ELF-1 (cell line): ENCODE measurements around the gene ATMIN.

Experiments used
- DNase-seq: peaks from one replicate; pipeline ENCODE4 v3.0.0-alpha.2; 2016; ENCODE audit warnings: low read depth, low spot score

Gene ATMIN

DNA sequence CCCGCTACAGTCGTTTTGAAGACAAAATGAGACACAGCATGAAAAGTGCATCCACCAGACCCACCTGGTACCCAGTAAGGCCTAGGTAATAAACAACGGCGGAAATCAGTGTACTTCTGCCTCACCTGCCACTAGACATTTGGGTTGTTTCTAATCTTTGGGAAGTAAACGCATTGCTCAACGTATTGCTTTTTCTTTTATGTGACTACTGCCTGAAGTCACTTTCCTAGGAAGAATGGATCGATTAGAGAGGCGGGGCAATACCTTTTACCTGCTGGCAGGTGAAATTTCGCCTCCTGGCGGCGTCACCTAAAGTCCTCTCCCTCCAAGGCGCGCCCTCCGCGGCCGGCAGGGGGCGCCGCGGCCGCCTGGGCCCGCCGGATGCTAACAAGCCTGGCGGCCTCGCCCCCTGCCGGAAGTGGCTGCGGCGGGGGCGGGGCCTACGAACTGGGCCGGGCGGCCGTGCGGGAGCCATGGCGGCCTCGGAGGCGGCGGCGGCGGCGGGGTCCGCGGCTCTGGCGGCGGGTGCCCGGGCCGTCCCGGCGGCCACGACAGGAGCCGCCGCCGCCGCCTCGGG, at the start of gene ATMIN:
ATMIN (plus strand) TSS at position 445 of the 577 bp plus-strand sequence; CDS start at position 474, 29 bp downstream.
- DNase-seq: peak; percentile 96

- no peak for DNase-seq
Measured at GRCh38 chr16:80986557-80986956, 49.1 kb upstream of the ATMIN start.

- no peak for DNase-seq
Measured at GRCh38 chr16:80988756-80989155, 46.9 kb upstream of the ATMIN start.

DNA sequence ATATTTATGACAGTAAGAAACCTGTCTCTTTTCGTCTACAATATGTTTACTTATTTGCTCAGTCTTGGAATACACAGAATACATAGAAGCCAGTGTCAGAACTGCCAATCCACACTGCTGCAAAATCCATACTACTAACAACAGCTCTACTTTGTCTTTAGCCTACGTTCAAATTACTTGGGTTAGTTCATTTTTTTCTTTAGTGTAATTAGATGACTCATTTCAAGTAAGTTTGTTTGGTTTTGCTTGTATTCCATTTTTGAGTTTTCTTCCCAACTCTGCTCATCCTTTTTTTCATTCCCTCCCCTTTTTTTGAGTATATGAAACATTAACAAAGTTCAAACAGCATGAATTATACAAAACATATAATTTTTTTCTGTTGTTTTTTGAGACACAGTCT, 45.8 kb upstream of the ATMIN start:
- no peak for DNase-seq

DNA sequence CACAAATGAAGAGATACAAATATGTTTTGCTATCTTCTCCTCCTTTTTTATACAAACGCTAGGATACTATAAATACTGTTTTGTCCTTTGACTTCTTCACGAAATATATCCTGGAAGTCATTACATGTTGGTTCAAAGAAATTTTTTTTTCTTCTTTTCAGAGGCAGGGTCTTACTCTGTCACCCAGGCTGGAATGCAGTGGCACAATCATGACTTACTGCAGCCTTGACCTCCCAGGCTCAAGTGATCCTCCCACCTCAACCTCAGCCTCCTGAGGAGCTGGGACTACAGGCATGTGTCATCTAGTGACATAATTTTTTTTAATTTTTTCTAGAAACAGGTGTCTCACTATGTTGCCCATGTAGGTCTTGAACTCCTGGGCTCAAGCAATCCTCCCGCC, 45.1 kb upstream of the ATMIN start:
- DNase-seq: no peak

GRCh38 chr16:80990978-80991377, 44.7 kb upstream of the ATMIN start:
- DNase-seq: no peak

DNA sequence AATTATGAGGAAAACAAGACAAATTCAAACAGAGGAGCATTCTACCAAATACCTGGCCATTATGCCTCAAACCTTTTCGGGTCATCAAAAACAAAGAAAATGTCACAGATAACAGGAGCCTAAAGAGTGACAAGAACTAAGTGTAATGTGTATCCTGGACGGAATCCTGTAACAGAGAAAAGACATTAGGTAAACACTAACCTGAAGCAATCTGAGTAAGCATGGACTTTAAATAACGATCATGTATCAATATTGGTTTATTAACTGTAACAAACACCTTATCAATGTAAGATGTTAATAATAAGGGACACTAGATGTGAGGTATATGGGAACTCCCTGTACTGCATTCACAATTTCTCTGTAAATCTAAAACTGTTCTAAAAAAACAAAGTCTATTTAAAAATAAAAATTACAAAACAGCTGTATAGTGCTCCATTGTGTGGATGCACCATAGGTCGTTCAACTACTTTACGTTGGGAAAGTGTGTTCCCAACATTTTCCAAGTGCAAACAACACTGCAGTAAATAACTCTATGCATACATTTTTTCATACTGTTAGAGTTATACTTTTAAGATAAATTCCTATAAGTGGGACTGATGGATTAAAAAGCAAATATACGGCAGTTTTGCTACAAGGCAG, 43.7 kb upstream of the ATMIN start:
- DNase-seq: no peak

GRCh38 chr16:80992676-80993293, 42.9 kb upstream of the ATMIN start:
- DNase-seq: no peak

DNA sequence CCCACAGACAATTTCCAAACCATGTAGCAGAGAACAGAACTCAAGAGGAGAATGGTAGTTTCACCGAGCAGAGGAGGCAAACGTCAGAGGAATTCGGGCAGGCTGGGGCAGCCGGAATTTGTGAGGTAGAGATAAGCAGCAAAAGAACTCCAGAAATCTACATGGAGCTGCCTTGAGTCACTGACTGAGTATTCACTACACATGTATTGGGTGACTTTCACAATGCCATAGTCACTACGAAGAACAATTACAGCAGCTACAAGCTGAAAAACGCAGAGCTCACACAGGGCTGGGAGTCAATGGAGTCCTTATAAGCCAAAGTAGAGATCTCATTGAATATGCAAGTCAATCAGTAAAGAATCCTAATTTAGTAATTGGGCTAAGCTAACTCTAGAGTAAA, 42.3 kb upstream of the ATMIN start:
- DNase-seq: peak; percentile 41

GRCh38 chr16:80993834-80994233, 41.8 kb upstream of the ATMIN start:
- DNase-seq: no peak

GRCh38 chr16:80994451-80994850, 41.2 kb upstream of the ATMIN start:
- DNase-seq: no peak

DNA sequence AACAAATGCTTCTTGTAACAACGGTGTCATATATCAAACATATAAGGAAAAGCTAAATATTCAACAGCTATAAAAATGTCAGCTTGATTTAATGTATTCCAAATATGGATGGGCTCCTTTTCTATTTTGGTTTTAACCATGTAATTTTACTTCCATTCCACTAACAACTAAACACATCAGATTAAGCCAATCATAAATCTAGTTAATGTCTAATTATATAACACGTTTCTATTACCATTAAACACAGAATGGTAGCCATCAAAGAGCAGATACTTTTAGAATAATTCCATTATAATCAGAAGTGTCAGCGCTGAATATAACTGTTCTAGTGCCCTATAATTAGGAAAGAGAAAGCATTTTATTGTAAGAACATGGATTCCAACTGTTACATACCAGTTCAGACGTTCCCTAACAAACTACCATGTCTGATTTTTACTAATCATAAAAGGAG, 38.9 kb upstream of the ATMIN start:
- DNase-seq: no peak

DNA sequence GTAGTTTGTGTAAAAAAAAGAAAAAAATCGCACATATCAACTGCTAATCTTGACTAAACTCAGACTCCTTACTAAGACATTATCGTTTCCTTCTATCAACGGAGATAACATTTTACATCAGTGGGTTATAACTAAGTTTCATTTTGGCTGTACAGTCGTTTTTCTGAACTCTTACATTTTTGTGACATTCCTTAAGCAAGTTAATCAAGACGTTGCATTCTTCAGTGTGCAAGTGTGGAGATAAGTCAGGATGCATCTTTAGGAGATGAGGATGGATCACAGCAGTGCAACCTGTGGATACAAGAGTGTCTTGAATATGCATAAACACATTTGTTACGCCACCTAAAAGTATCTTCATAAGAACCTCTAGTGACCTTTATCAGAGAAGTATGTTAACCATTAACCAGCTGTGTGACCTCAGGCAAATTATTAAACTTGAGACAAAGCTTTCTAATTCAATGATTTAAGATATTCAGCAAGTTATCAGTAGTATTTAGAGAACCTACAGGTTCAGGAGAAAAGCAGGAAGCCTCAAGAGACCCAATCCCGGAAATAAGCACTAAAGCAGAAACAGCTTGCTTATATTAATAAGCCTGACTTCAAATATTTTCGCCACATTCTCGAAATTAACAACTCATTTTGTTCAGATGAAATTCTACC, 38.4 kb upstream of the ATMIN start:
- DNase-seq: no peak

DNA sequence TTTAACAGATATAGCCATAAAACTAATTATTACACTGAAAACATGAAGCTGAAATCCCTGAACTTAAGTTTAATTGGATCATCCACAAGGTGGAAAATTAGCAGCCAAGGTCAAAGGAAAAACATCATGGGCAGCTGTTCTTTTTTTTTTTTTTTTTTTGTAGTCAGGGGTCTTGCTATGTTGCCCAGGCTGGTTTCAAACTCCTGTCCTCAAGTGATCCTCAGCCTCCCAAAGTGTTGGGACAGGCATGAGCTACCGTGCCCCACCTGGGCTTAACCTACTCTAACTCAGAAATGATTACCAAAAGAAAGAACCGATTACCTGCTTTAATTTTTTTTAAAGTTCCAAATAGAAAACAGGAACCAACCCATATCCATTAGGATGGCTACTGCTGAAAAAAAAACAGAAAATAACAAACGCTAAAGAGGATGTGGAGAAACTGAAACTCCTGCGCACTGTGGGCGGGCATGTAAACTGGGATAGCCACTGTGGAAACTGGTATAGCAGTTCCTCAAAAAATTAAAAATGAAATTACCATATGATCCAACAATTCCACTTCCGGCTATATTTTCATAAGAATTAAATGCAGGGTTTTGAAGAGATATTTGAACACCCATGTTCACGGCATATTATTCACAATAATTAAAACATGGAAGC, 37.5 kb upstream of the ATMIN start:
- DNase-seq: no peak

- no peak for DNase-seq
Measured at GRCh38 chr16:81000873-81001272, 34.8 kb upstream of the ATMIN start.

- no peak for DNase-seq
Measured at GRCh38 chr16:81001330-81001729, 34.3 kb upstream of the ATMIN start.

DNA sequence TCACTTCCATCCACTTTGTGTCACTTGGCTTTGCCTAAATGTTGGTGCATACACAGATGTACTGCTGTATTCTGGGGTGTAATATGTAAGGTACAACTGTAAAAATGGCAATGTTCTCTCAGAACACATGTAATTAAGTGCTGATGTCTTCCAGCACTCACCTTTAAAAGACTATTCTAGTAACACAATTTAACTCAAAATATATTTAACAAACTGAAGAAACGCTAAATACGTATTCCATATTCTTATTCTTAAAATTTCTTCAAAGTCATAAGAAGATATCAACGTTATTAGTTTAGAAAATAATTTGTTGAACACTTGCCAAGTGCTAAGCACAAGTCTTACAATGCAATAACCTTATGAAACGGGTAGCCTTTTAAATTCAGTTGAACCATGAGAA, 32.6 kb upstream of the ATMIN start:
- DNase-seq: no peak

DNA sequence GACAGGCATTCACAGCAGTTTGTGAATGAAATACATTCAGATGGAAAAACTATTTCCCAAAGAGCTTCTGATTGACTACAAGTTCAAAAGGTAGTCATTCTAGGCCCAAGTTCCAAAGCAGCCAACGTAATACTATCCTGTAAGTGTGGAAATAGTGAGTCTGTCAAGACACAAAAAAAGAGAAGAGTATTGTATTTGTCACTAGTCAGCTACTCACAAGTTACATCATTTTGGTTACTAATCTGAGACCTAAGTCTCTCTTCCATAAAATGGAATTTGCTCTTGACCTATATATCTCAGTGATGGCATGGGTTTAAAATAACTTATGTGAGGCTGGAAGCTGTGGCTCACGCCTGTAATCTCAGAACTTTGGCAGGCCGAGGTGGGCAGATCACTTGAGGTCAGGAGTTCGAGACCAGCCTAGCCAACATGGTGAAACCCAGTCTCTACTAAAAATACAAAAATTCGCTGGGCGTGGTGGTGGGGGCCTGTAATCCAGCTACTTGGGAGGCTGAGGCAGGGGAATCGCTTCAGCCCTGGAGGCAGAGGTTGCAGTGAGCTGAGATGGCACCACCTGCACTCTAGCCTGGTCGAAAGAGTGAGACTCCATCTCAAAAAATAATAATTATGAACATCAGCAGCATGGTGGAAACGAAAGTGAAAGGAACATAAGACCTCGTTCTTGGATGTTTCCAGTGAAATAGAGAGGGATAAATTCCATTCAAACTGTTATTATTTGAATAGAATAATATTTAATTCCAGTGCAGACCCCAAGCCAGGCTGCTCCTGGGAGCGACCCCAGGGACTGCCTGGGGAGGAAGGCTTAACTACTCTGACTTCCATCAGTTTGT, 31.8 kb upstream of the ATMIN start:
- DNase-seq: no peak

DNA sequence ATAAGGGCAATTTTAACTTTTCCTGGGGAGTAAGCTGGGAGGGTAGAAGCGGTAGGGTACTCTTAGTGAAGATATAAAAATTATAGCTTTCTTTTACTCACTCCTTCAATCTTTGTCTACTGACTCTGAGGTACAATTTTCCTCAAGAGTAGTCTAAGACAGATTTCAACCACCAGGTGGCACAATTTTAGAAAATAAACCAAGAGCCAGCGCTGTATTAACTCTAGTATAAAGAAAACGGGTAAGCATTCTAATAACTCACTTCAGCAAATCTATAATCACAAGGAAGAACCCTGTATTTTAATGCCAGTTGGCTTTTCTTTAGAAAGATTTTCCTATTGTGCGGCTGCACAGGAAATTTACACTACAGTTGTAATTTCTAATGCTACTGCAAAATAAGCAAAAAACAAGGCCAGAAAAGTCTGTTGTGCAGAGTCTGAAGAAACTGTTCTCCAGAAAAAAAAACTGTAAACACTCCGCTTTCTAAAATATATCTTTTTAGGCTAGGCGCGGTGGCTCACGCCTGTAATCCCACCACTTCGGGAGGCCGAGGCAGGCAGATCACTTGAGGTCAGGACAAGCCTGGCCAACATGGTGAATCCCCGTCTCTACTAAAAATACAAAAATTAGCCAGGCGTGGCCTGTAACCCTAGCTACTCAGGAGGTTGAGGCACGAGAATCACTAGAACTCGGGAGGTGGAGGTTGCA, 30.8 kb upstream of the ATMIN start:
- peak; percentile 23 for DNase-seq

- peak; percentile 35 for DNase-seq
Measured at GRCh38 chr16:81005610-81006161, 30.0 kb upstream of the ATMIN start.
